GM20431 (cell line): ENCODE measurements around the gene SASH1.
"Not testable (repeated sequence)": the region's sequence is repeated elsewhere in the genome, so short reads cannot be mapped to it uniquely, and the experiment has no call there.

Experiments used
- in situ Hi-C: fragments of 300-500 bp; cut with MseI, MboI; formaldehyde crosslinking; loops from one replicate; pipeline ENCODE4 v1.15.0; 2020; ENCODE audit warnings: low sequenced_read_pairs; ENCODE audit not compliant: unreplicated experiment

SASH1 gene

GRCh38 chr6:148563066-148563465 is 220.4 kb downstream of the SASH1 start:
- in situ Hi-C loops: no loop called here

GRCh38 chr6:148564494-148565035 is 221.9 kb downstream of the SASH1 start:
- in situ Hi-C loops: no loop called here

GRCh38 chr6:148565321-148565926 is 222.8 kb downstream of the SASH1 start:
- in situ Hi-C loops: no loop called here

GRCh38 chr6:148565930-148566663 is 223.5 kb downstream of the SASH1 start:
- in situ Hi-C loops: no loop called here

- in situ Hi-C loops: no loop called here
These were observed 224.2 kb downstream of the SASH1 start for GRCh38 chr6:148566664-148567350.

- in situ Hi-C loops: loop anchor here (10.0 kb wide), 1 partner anchor 384 kb away; no protein-coding TSS in a partner anchor
These were observed 227.8 kb downstream of the SASH1 start for GRCh38 chr6:148570456-148570855.

GRCh38 chr6:148572676-148573335 is 230.2 kb downstream of the SASH1 start:
- in situ Hi-C loops: loop anchor here (10.0 kb wide), 1 partner anchor 382 kb away; no protein-coding TSS in a partner anchor

- in situ Hi-C loops: loop anchor here (10.0 kb wide), 1 partner anchor 381 kb away; no protein-coding TSS in a partner anchor
These were observed 231.3 kb downstream of the SASH1 start for GRCh38 chr6:148573922-148574321.

- in situ Hi-C loops: loop anchor here (10.0 kb wide), 1 partner anchor 377 kb away; no protein-coding TSS in a partner anchor
These were observed 235.2 kb downstream of the SASH1 start for GRCh38 chr6:148577687-148578488.

GRCh38 chr6:148578489-148578814 is 235.8 kb downstream of the SASH1 start:
- in situ Hi-C loops: loop anchor here (10.0 kb wide), 1 partner anchor 376 kb away; no protein-coding TSS in a partner anchor

- in situ Hi-C loops: loop anchor here (10.0 kb wide), 1 partner anchor 376 kb away; no protein-coding TSS in a partner anchor
These were observed 236.4 kb downstream of the SASH1 start for GRCh38 chr6:148578837-148579565.

- in situ Hi-C loops: no loop called here
These were observed 237.8 kb downstream of the SASH1 start for GRCh38 chr6:148580442-148580841.

GRCh38 chr6:148583631-148584030 is 241.0 kb downstream of the SASH1 start:
- in situ Hi-C loops: no loop called here

- in situ Hi-C loops: not testable (repeated sequence)
These were observed 243.0 kb downstream of the SASH1 start for GRCh38 chr6:148585641-148586040.

GRCh38 chr6:148590883-148591282 is 248.2 kb downstream of the SASH1 start:
- in situ Hi-C loops: no loop called here

- in situ Hi-C loops: no loop called here
These were observed 249.0 kb downstream of the SASH1 start for GRCh38 chr6:148591656-148592055.

GRCh38 chr6:148593130-148593812 is 250.6 kb downstream of the SASH1 start:
- in situ Hi-C loops: no loop called here

GRCh38 chr6:148593813-148594170 is 251.2 kb downstream of the SASH1 start:
- in situ Hi-C loops: no loop called here
